GM13976 (cell line): Measurements from ENCODE around the gene TRIO.

Source experiments
- DNase-seq: peaks from one replicate; pipeline ENCODE4 v3.0.0; 2012; ENCODE audit warnings: low spot score
- in situ Hi-C: fragments of 300-500 bp; cut with MboI; formaldehyde crosslinking; loops from one replicate; pipeline ENCODE4 v1.12.0; 2022; ENCODE audit warnings: low sequenced_read_pairs, mixed read lengths, inconsistent platforms; ENCODE audit not compliant: unreplicated experiment
- TF ChIP-seq, protein P1 (sequence below): IDR thresholded peaks from 2 replicates; pipeline ENCODE4 v1.5.1; 2012; ENCODE audit warnings: borderline replicate concordance, mild to moderate bottlenecking; ENCODE audit not compliant: insufficient read depth; ENCODE audit errors: extremely low read depth, missing control alignments, control extremely low read depth

Gene TRIO

DNA sequence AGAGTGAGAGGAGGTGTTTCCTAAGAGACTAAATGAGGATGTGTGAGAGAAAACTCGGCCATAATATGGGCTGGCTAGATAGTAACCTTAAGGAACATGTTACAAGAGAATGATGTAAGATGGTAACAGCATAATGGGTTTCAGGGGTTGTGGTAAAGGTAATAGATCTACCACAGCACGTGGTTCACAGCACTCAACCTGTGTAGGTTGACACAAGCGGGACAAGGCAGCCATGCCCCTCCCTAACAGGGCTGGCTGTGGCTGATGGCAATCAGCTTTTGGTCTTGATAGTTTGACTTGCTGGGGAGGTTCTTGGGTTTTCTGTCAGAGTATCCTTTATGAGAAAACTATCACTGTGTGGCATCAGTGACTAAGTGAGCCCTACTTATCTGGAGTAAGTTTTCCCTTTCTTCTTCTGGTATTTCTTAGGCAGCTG, 138.6 kb downstream of the TRIO start:
- in situ Hi-C loops, result no loop called here
- TF ChIP-seq, protein P1, sequence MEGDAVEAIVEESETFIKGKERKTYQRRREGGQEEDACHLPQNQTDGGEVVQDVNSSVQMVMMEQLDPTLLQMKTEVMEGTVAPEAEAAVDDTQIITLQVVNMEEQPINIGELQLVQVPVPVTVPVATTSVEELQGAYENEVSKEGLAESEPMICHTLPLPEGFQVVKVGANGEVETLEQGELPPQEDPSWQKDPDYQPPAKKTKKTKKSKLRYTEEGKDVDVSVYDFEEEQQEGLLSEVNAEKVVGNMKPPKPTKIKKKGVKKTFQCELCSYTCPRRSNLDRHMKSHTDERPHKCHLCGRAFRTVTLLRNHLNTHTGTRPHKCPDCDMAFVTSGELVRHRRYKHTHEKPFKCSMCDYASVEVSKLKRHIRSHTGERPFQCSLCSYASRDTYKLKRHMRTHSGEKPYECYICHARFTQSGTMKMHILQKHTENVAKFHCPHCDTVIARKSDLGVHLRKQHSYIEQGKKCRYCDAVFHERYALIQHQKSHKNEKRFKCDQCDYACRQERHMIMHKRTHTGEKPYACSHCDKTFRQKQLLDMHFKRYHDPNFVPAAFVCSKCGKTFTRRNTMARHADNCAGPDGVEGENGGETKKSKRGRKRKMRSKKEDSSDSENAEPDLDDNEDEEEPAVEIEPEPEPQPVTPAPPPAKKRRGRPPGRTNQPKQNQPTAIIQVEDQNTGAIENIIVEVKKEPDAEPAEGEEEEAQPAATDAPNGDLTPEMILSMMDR, result no peak
- no peak for DNase-seq

DNA sequence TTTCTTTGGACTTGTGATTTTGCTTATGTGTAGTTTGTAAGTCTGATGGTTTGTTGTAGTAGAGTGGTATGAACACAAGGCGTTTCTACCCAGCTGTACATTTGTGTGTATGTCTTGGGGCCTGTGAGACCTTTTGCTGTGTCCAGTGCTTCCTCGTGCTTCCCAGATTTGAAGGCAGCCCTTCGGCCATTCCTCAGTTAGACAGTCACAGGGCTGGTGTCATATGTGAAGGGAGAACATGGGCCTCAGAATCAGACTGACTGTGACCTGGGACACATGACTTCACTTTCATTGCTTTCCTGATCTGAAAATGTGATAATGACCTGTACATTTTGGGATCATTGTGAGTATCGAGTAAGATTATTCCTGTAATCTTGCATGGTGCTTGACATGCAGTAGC, 140.0 kb downstream of the TRIO start:
- DNase-seq, result no peak
- in situ Hi-C loops, result no loop called here
- TF ChIP-seq, protein P1, result no peak

DNA sequence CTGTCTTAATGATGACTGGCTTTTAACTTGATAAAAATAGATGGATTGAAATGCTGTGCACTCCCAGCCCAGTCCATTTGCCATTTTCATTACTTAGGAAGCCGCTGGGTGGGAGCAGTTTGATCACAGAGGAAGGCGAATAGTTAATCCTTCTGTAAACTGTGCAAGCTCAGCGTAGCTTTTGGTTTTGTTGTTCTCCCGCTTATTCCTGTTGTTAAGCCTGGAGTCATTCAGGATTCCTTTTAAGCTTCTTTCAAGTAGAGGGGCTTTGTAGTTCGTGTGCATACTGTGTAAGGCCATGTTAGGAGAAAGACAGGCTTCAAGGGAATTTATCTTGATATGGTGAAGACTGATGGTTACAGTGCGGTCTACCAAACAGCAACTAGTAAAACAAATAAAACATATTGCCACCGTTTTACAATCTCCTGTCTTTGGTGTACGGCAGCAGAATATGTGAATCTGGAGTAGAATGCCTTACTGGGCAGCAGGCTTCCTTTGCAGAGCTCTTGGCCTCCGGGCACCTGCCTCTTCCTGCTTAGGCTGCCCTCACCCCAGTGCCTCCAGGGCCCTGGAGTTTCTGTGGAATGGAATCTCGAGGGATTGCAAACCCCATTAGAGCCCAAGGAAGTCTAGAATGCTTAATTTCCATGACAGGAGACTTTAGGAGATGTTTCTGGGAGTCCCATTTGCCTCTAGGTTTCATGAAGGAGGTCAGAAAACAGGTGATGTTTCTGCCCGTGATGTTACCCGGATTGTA, 141.4 kb downstream of the TRIO start:
- in situ Hi-C loops, result no loop called here
- TF ChIP-seq, protein P1, result no peak
- no peak for DNase-seq

- in situ Hi-C loops, result no loop called here
- DNase-seq, result no peak
- TF ChIP-seq, protein P1, result no peak
Observed at GRCh38 chr5:14286007-14286406, 142.9 kb downstream of the TRIO start.

- peak; percentile 52 for DNase-seq
- TF ChIP-seq, protein P1, result no peak
- in situ Hi-C loops, result no loop called here
Observed at GRCh38 chr5:14286574-14287421, 143.7 kb downstream of the TRIO start.

DNA sequence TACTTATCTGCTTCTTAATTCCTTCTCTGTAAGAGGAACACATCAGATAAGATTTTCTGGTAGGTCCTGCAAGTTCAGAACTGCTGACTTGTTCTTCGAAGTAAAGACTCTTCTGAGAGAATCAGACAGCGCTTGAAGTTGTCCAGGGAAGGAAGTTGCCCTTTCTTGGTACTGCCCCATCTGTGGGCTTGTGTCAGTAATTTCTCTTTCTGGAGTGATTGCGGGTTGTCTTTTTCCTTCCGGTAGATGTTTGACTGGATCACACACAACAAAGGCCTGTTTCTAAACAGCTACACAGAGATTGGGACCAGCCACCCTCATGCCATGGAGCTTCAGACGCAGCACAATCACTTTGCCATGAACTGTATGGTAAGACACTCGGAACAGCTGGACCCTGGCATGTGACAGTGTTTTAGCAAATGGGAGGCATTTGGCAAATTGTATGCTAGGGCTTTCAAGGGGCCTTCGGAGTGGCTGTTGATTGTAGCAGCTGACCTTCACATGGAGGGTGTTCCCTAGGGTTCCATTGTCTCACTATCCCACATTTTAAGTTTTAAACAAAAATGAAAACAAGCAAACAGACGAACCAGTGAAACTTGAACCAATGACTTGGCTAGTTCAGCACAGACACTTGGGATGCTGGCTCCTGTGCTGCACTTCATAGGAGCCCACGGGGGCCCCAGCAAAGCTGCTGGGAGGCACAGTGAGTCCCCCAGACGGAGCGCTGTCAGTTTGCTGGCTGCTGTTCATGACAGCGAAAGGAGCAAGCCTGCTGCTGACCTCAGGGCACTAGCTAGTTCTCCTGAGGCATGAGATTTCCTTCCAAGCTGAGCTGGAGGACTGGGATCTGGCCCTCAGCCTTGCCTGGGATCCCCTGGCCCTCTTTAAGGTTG, 149.9 kb downstream of the TRIO start:
- in situ Hi-C loops, result no loop called here
- no peak for DNase-seq
- TF ChIP-seq, protein P1, result no peak
